Measurements from ENCODE around the gene GLS. TPM values are rescaled to one million over a fixed set of nuclear protein-coding genes. Genes with fewer than 3 reads are reported as not detected.

GLS gene
- total RNA-seq, 5 donors from 2014 or later (not counting 1 experiment from before 2014, with no cell fraction given): 192 to 233 (median 209) TPM

DNA sequence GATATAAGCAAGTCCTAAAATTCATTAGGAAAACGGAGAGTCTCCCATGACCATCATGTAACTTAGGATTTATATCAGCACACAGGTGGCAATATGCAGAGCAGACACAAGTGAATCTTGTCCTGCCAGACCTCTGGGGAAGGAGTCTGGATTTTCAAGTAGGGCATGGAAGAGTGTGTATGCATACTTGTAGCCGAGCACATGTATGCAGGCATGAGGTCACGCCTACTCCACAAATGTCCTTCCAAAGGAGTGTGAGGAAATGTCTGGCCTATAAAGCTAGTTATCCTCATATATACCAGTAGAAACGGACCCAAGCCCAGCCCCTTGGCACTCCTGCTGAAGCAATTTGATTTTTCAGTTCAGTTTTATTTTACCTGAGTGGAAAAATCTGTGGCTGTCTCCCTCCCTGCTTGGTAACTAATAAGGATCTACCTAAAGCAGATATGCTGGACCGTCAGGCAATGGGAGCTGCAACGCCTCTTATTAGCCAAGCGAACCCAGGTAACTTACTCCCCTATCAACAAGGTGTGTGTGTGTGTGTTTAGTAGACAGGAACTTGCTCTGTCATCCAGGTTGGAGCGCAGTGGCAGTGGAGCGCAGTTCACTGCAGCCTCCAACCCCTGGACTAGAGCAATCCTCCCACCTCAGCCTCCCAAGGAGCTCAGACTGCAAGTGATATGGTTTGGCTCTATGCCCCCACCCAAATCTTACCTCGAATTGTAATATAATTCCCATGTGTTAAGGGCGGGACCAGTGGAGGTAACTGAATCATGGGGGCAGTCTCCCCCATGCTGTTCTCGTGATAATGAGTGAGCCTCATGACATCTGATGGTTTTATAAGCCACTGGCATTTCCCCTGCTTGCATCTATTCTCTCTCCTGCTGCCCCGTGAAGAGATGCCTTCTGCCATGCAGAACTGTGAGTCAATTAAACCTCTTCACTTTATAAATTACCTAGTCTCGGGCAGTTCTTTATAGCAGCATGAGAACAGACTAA, 130.6 kb downstream of the GLS start:
- ATAC-seq (replicated peaks in 1 of 4) (no peak), DNase-seq (no peak)
- no peaks in the 10 kb centered on the region for H3K9me3 ChIP-seq
- H3K27me3 ChIP-seq (replicated peaks in 1 of 2; ENCODE audit: control insufficient read depth in 2 of 2, extremely low read depth in 1 of 2, insufficient read depth in 2 of 2, low read length in 1 of 2): no peaks in the 10 kb centered on the region
- peaks cover 41% of the 10 kb centered on the region for H3K36me3 Mint-ChIP-seq
- no peaks in the 10 kb centered on the region for H3K27me3 Mint-ChIP-seq
- H3K4me3 ChIP-seq (ENCODE audit: control insufficient read depth in 1 of 2, extremely low read depth in 1 of 2, low read length in 1 of 2): peak overlapping the region; percentile 46 to 78
- H3K9me3 Mint-ChIP-seq: peaks cover 0 to 2% (median 0%) of the 10 kb centered on the region in 3 donors
- 43% methylated on average over 4 of the region's 14 CpGs for WGBS (ENCODE audit: insufficient coverage)
- H3K4me1 ChIP-seq (ENCODE audit: control insufficient read depth in 1 of 2, extremely low read depth in 1 of 2, insufficient read depth in 2 of 2, low read length in 2 of 2): peaks cover 45 to 56% of the 10 kb centered on the region in 2 experiments
- ChIA-PET CTCF (interaction anchor here in 1 of 2 donors (1.4 kb wide), 1 partner anchor 14 kb away, joined by 5 read pairs; no protein-coding TSS in a partner anchor), POLR2A (interaction anchor here (0.5 to 1.7 kb wide), 7 partner anchors 9 to 132 kb away, joined by 3 to 6 read pairs (median 3); no protein-coding TSS in a partner anchor)
- H3K4me3 Mint-ChIP-seq: no peak overlapping the region
- H3K27ac ChIP-seq (ENCODE audit: low read length): peak overlapping the region; percentile 35
- no peak overlapping the region for H3K27ac Mint-ChIP-seq
- peaks cover under 1 to 36% of the 10 kb centered on the region in 2 donors for H3K36me3 ChIP-seq (ENCODE audit: control insufficient read depth in 2 of 2, extremely low read depth in 1 of 2, insufficient read depth in 1 of 2, low read length in 1 of 2)
- H3K4me1 Mint-ChIP-seq: peaks cover 48 to 56% (median 55%) of the 10 kb centered on the region in 3 donors

DNA sequence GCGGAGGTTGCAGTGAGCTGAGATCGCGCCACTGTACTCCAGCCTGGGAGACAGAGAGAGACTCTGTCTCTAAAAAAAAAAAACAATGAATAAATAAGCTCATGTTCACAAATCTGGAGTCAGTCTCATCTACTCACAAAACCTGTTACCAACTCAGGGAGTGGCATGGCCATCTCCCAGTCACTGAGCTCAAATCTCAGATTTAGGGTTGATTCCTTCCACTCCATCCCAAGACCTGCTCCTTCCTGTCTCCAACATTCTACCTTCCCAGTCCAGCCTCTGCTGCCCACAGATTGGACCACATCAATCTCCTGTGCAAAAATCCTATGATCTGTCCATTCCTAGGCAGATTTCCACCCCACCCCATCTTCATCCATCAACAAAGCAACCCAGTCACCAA, 131.7 kb downstream of the GLS start:
- Histone ChIP-seq H3K36me3 (ENCODE audit: control insufficient read depth in 2 of 2, extremely low read depth in 1 of 2, insufficient read depth in 1 of 2, low read length in 1 of 2) (peaks cover 0 to 24% of the 10 kb centered on the region in 2 donors), H3K9me3 (no peaks in the 10 kb centered on the region), H3K27ac (ENCODE audit: low read length) (peak overlapping the region; percentile 97), H3K4me1 (ENCODE audit: control insufficient read depth in 1 of 2, extremely low read depth in 1 of 2, insufficient read depth in 2 of 2, low read length in 2 of 2) (peaks cover 45 to 46% of the 10 kb centered on the region in 2 experiments), H3K4me3 (ENCODE audit: control insufficient read depth in 1 of 2, extremely low read depth in 1 of 2, low read length in 1 of 2) (peak overlapping the region; percentile 46 to 78), H3K27me3 (replicated peaks in 1 of 2; ENCODE audit: control insufficient read depth in 2 of 2, extremely low read depth in 1 of 2, insufficient read depth in 2 of 2, low read length in 1 of 2) (no peaks in the 10 kb centered on the region)
- WGBS (ENCODE audit: insufficient coverage): no CpG with 5 or more reads among the region's 3 CpGs
- DNase-seq (no peak), ATAC-seq (replicated peaks in 1 of 4) (no peak)
- H3K4me1 Mint-ChIP-seq: peaks cover 45 to 55% (median 51%) of the 10 kb centered on the region in 3 donors
- peaks cover 30% of the 10 kb centered on the region for H3K36me3 Mint-ChIP-seq
- ChIA-PET POLR2A (interaction anchor here (0.6 to 1.9 kb wide), 17 partner anchors 8 to 555 kb away, joined by 3 to 14 read pairs (median 4); partner anchors contain the start of gene GLS (in 1 of the 2)), CTCF (interaction anchor here (0.6 to 1.7 kb wide), 15 partner anchors 10 to 92 kb away, joined by 3 to 7 read pairs (median 3); no protein-coding TSS in a partner anchor)
- no peaks in the 10 kb centered on the region for H3K27me3 Mint-ChIP-seq
- no peak overlapping the region for H3K4me3 Mint-ChIP-seq
- H3K27ac Mint-ChIP-seq: no peak overlapping the region
- peaks cover 0 to 2% (median 0%) of the 10 kb centered on the region in 3 donors for H3K9me3 Mint-ChIP-seq

DNA sequence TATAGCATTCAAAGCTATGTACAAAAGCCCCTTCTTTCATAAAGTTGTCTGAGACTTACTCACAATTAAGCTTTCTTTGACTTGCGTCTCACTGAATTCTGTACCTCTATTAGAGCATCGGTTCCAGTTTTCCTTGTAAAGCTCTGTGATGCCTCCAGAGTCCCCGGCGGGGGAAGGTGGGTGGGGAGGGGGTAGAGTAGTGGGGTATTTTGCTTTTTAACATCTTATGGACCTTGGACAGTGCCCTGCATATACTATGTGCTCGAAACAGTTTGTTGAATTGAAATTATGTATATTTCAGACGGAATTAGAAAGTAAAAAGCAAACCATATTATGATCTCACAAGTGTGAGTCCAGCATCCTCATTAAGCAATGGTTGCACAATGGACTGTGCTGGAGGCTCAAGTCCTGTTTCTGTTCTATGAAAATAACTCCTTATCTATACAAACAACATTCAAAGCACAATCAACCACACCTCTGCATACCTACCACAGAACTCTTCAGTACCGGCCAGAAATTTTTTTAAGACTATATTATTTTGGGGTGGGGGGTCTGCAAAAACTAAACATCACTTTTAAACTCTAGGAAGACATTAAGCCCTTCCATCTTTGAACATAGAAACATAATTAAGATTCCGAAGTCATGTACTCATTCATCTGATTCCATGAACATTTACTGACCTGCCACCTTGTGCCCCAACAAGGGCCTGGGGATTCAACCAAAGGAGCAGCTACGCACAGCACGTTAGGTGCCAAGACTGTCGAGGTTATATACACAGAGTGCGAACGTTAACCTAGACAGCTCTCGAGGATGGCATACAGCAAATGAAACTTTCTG, 132.4 kb downstream of the GLS start:
- 0% methylated on average over 6 of the region's 14 CpGs for WGBS (ENCODE audit: insufficient coverage)
- DNase-seq: peak in 1 of 35 experiments; percentile 42
- H3K4me1 Mint-ChIP-seq: peaks cover 40 to 55% (median 47%) of the 10 kb centered on the region in 3 donors
- ChIA-PET CTCF (interaction anchor here (0.5 to 1.7 kb wide), 15 partner anchors 10 to 126 kb away, joined by 3 to 7 read pairs (median 3); no protein-coding TSS in a partner anchor), POLR2A (interaction anchor here (0.5 to 1.9 kb wide), 18 partner anchors 8 to 1234 kb away, joined by 3 to 14 read pairs (median 4); partner anchors contain the start of gene GLS (in 1 of the 2))
- Histone ChIP-seq H3K27ac (ENCODE audit: low read length) (peak overlapping the region; percentile 97), H3K27me3 (replicated peaks in 1 of 2; ENCODE audit: control insufficient read depth in 2 of 2, extremely low read depth in 1 of 2, insufficient read depth in 2 of 2, low read length in 1 of 2) (no peaks in the 10 kb centered on the region), H3K9me3 (no peaks in the 10 kb centered on the region), H3K4me1 (ENCODE audit: control insufficient read depth in 1 of 2, extremely low read depth in 1 of 2, insufficient read depth in 2 of 2, low read length in 2 of 2) (peaks cover 43 to 46% of the 10 kb centered on the region in 2 experiments), H3K4me3 (ENCODE audit: control insufficient read depth in 1 of 2, extremely low read depth in 1 of 2, low read length in 1 of 2) (peak overlapping the region; percentile 78 to 99), H3K36me3 (ENCODE audit: control insufficient read depth in 2 of 2, extremely low read depth in 1 of 2, insufficient read depth in 1 of 2, low read length in 1 of 2) (peaks cover 0 to 23% of the 10 kb centered on the region in 2 donors)
- no peak overlapping the region for H3K27ac Mint-ChIP-seq
- H3K9me3 Mint-ChIP-seq: peaks cover 0 to 2% (median 0%) of the 10 kb centered on the region in 3 donors
- H3K36me3 Mint-ChIP-seq: peaks cover 23% of the 10 kb centered on the region
- ATAC-seq (replicated peaks in 1 of 4): peak; percentile 2 to 25 (median 14)
- no peak overlapping the region for H3K4me3 Mint-ChIP-seq
- H3K27me3 Mint-ChIP-seq: no peaks in the 10 kb centered on the region

DNA sequence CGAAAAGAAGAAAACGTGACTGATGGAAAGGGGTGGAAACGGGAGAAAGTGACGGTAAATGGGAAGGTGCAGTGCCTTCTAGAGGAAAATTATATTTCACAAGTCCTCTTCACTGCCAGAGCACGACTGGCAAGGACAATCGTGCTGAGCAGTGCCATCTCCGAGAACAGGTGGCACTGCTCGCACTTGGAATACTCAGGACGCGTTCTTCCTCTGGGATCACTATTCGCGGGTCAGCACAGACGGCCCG, 133.0 kb downstream of the GLS start:
- Histone ChIP-seq H3K9me3 (no peaks in the 10 kb centered on the region), H3K36me3 (ENCODE audit: control insufficient read depth in 2 of 2, extremely low read depth in 1 of 2, insufficient read depth in 1 of 2, low read length in 1 of 2) (peaks cover 0 to 18% of the 10 kb centered on the region in 2 donors), H3K27ac (ENCODE audit: low read length) (peak overlapping the region; percentile 97), H3K4me3 (ENCODE audit: control insufficient read depth in 1 of 2, extremely low read depth in 1 of 2, low read length in 1 of 2) (peak overlapping the region; percentile 78 to 99), H3K27me3 (replicated peaks in 1 of 2; ENCODE audit: control insufficient read depth in 2 of 2, extremely low read depth in 1 of 2, insufficient read depth in 2 of 2, low read length in 1 of 2) (no peaks in the 10 kb centered on the region), H3K4me1 (ENCODE audit: control insufficient read depth in 1 of 2, extremely low read depth in 1 of 2, insufficient read depth in 2 of 2, low read length in 2 of 2) (peaks cover 39 to 45% of the 10 kb centered on the region in 2 experiments)
- H3K4me3 Mint-ChIP-seq: no peak overlapping the region
- H3K27ac Mint-ChIP-seq: no peak overlapping the region
- POLR2A ChIA-PET: interaction anchor here in 1 of 2 donors (0.5 to 1.9 kb wide), 5 partner anchors 9 to 1234 kb away, joined by 3 to 14 read pairs (median 3); partner anchors contain the start of gene STAT4
- peaks cover 40 to 55% (median 46%) of the 10 kb centered on the region in 3 donors for H3K4me1 Mint-ChIP-seq
- 0% methylated on average over 10 of the region's 14 CpGs for WGBS (ENCODE audit: insufficient coverage)
- H3K27me3 Mint-ChIP-seq: no peaks in the 10 kb centered on the region
- CTCF ChIA-PET: interaction anchor here in 1 of 2 donors (1.2 to 1.6 kb wide), 2 partner anchors 12 to 25 kb away, joined by 4 to 7 read pairs; no protein-coding TSS in a partner anchor
- DNase-seq (no peak), ATAC-seq (replicated peaks in 1 of 4) (peak in 1 of 4 experiments; percentile 21)
- peaks cover 0 to 2% (median 0%) of the 10 kb centered on the region in 3 donors for H3K9me3 Mint-ChIP-seq
- H3K36me3 Mint-ChIP-seq: peaks cover 19% of the 10 kb centered on the region

DNA sequence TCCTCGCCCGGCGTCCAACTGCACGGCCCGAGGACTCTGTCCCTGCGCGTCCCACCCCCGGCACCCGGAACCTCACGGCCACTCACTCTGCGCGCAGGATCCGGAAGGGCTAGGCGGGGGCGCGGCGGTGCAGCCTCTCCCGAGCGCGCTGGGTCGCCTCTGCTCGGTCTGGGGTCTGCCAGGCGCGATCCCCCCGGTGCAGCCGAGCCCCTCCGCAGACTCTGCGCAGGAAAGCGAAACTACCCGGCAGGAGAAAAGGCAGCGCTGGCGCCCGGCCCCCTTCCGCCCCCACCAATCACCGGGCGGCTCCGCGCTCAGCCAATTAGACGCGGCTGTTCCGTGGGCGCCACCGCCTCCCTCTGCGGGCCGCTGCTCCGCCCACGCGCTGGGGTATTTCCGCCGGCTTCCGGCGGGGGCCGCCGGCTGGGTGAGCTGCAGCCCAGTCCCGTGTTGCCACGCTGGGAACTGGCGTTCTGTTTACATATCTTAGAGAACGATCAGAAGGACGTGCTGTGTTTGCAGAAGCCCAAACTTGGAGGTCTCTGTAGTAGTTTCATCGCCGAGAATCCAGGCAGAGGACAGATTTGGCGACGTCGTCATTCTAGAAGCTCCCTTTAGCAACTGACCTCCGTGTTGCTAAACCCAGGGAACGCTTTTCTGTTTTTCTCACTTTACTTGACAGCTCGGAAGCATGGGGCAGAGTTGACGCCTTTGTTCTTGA, 133.5 kb downstream of the GLS start, which contains the start of gene STAT1:
TSS of gene STAT1 (minus strand) at position 240 of the 721 bp plus-strand sequence. CDS start 4,168 bp downstream, outside the sequence.
- H3K27ac Mint-ChIP-seq: no peak within 1 kb of the TSS

More for the DNA sequence above, 133.5 kb downstream of the GLS start, which contains the start of gene STAT1:
- Histone ChIP-seq H3K9me3 (no peaks in the 10 kb centered on the region), H3K4me1 (ENCODE audit: control insufficient read depth in 1 of 2, extremely low read depth in 1 of 2, insufficient read depth in 2 of 2, low read length in 2 of 2) (peaks cover 36 to 45% of the 10 kb centered on the region in 2 experiments), H3K4me3 (ENCODE audit: control insufficient read depth in 1 of 2, extremely low read depth in 1 of 2, low read length in 1 of 2) (peak within 1 kb of the TSS; percentile 78 to 99), H3K36me3 (ENCODE audit: control insufficient read depth in 2 of 2, extremely low read depth in 1 of 2, insufficient read depth in 1 of 2, low read length in 1 of 2) (peaks cover 0 to 13% of the 10 kb centered on the region in 2 donors), H3K27ac (ENCODE audit: low read length) (peak within 1 kb of the TSS; percentile 97), H3K27me3 (replicated peaks in 1 of 2; ENCODE audit: control insufficient read depth in 2 of 2, extremely low read depth in 1 of 2, insufficient read depth in 2 of 2, low read length in 1 of 2) (no peaks in the 10 kb centered on the region)
- Mint-ChIP-seq H3K27me3 (no peaks in the 10 kb centered on the region), H3K9me3 (peaks cover 0 to 2% (median 0%) of the 10 kb centered on the region in 3 donors), H3K36me3 (peaks cover 16% of the 10 kb centered on the region), H3K4me1 (peaks cover 42 to 56% (median 47%) of the 10 kb centered on the region in 3 donors), H3K4me3 (no peak within 1 kb of the TSS)
- CTCF ChIA-PET: interaction anchor here (0.7 to 1.6 kb wide), 5 partner anchors 9 to 142 kb away, joined by 3 to 7 read pairs (median 4); no protein-coding TSS in a partner anchor
- WGBS (ENCODE audit: insufficient coverage): 0% methylated on average over 68 of the region's 68 CpGs
- POLR2A ChIA-PET: interaction anchor here (0.5 to 1.6 kb wide), 8 partner anchors 9 to 137 kb away, joined by 3 to 7 read pairs (median 4); partner anchors contain the start of gene STAT4 (in 1 of the 2)
- ATAC-seq (replicated peaks in 1 of 4) (peak; percentile 87 to 91 (median 88)), DNase-seq (peak; percentile 82 to 98 (median 94))

Data from T-cell (primary cell).